Measurements from ENCODE around the gene EPN1.

The EPN1 gene

GRCh38 chr19:55677572-55678028 is 2.6 kb downstream of the EPN1 start:
- Histone ChIP-seq H4K20me1 (ENCODE audit: control insufficient read depth, insufficient read depth, low read depth, low read length) (peaks cover 8% of the 10 kb centered on the region; the same call in 1 of the 2 replicates), H3K36me3 (ENCODE audit: control insufficient read depth, low read length) (peaks cover 84% of the 10 kb centered on the region), H3K9me3 (ENCODE audit: control insufficient read depth, insufficient read depth, low read length) (no peaks in the 10 kb centered on the region), H3K4me3 (ENCODE audit: low read length) (peak overlapping the region; percentile 90), H3K4me1 (ENCODE audit: control insufficient read depth, low read length) (peaks cover 48% of the 10 kb centered on the region), H3K27ac (ENCODE audit: low read depth, low read length) (peak overlapping the region; percentile 90), H3K27me3 (ENCODE audit: control insufficient read depth, low read length) (no peaks in the 10 kb centered on the region), H3K9me2 (replicated peaks; ENCODE audit: control insufficient read depth, low read length) (no peaks in the 10 kb centered on the region), H3K4me2 (ENCODE audit: low read length) (peak overlapping the region; percentile 92), H3F3A (ENCODE audit: control insufficient read depth, insufficient read depth) (peaks cover 31% of the 10 kb centered on the region), H3K79me2 (ENCODE audit: control insufficient read depth, low read length) (peaks cover 91% of the 10 kb centered on the region)
- no peak for TF ChIP-seq CTCF (IDR thresholded peaks at IDR 0.05; ENCODE audit: low read depth, low read length, poor library complexity, severe bottlenecking)
- TF ChIP-seq EZH2phosphoT487 (IDR thresholded peaks at IDR 0.05; ENCODE audit: borderline replicate concordance, low read length), result no peak

GRCh38 chr19:55678121-55678671 is 3.2 kb downstream of the EPN1 start:
- H3K27ac ChIP-seq (ENCODE audit: low read depth, low read length), result peak overlapping the region; percentile 90
- peaks cover 25% of the 10 kb centered on the region for H3F3A ChIP-seq (ENCODE audit: control insufficient read depth, insufficient read depth)
- H3K4me1 ChIP-seq (ENCODE audit: control insufficient read depth, low read length), result peaks cover 48% of the 10 kb centered on the region
- TF ChIP-seq EZH2phosphoT487 (IDR thresholded peaks at IDR 0.05; ENCODE audit: borderline replicate concordance, low read length) (no peak), CTCF (IDR thresholded peaks at IDR 0.05; ENCODE audit: low read depth, low read length, poor library complexity, severe bottlenecking) (peak; percentile 27)
- H3K36me3 ChIP-seq (ENCODE audit: control insufficient read depth, low read length), result peaks cover 84% of the 10 kb centered on the region
- peaks cover 88% of the 10 kb centered on the region for H3K79me2 ChIP-seq (ENCODE audit: control insufficient read depth, low read length)
- H3K27me3 ChIP-seq (ENCODE audit: control insufficient read depth, low read length), result no peaks in the 10 kb centered on the region
- H3K9me2 ChIP-seq (replicated peaks; ENCODE audit: control insufficient read depth, low read length), result no peaks in the 10 kb centered on the region
- H4K20me1 ChIP-seq (ENCODE audit: control insufficient read depth, insufficient read depth, low read depth, low read length), result peaks cover 8% of the 10 kb centered on the region; the same call in 1 of the 2 replicates
- H3K4me3 ChIP-seq (ENCODE audit: low read length), result peak overlapping the region; percentile 90
- no peaks in the 10 kb centered on the region for H3K9me3 ChIP-seq (ENCODE audit: control insufficient read depth, insufficient read depth, low read length)
- H3K4me2 ChIP-seq (ENCODE audit: low read length), result peak overlapping the region; percentile 92

GRCh38 chr19:55679343-55680257 is 4.6 kb downstream of the EPN1 start:
- Histone ChIP-seq H4K20me1 (ENCODE audit: control insufficient read depth, insufficient read depth, low read depth, low read length) (peaks cover 4% of the 10 kb centered on the region; the same call in 1 of the 2 replicates), H3K27me3 (ENCODE audit: control insufficient read depth, low read length) (no peaks in the 10 kb centered on the region), H3K4me3 (ENCODE audit: low read length) (peak overlapping the region; percentile 90), H3K36me3 (ENCODE audit: control insufficient read depth, low read length) (peaks cover 88% of the 10 kb centered on the region), H3K9me2 (replicated peaks; ENCODE audit: control insufficient read depth, low read length) (no peaks in the 10 kb centered on the region), H3K4me1 (ENCODE audit: control insufficient read depth, low read length) (peaks cover 37% of the 10 kb centered on the region), H3K4me2 (ENCODE audit: low read length) (peak overlapping the region; percentile 92), H3F3A (ENCODE audit: control insufficient read depth, insufficient read depth) (peaks cover 15% of the 10 kb centered on the region), H3K79me2 (ENCODE audit: control insufficient read depth, low read length) (peaks cover 92% of the 10 kb centered on the region), H3K27ac (ENCODE audit: low read depth, low read length) (peak overlapping the region; percentile 90), H3K9me3 (ENCODE audit: control insufficient read depth, insufficient read depth, low read length) (no peaks in the 10 kb centered on the region)
- TF ChIP-seq EZH2phosphoT487 (IDR thresholded peaks at IDR 0.05; ENCODE audit: borderline replicate concordance, low read length) (no peak), CTCF (IDR thresholded peaks at IDR 0.05; ENCODE audit: low read depth, low read length, poor library complexity, severe bottlenecking) (no peak)

Measured in DOHH2 (cell line).